Neural cell (in vitro differentiated cells): ENCODE results near the gene SEPTIN6. TPM values are rescaled to one million over a fixed set of nuclear protein-coding genes. Genes with fewer than 3 reads are reported as not detected.

Experiments used
- H2AFZ ChIP-seq: fragments of 200-600, 300-800 bp; sonication (generic), shearing (Covaris generic); 2 replicates; pipeline ENCODE4 v1.6.0; 2014; ENCODE audit warnings: low read depth, mild to moderate bottlenecking, antibody characterized with exemption, low read length, moderate library complexity
- H3F3A ChIP-seq: fragments of 200-600 bp; shearing (Covaris generic); 2 replicates; pipeline ENCODE4 v1.6.1; 2016; ENCODE audit warnings: mild to moderate bottlenecking, moderate library complexity, mixed read lengths, antibody characterized with exemption, low read length; ENCODE audit not compliant: insufficient read depth, poor library complexity, severe bottlenecking
- H3K27ac ChIP-seq: fragments of 200-600, 300-800 bp; sonication (generic), shearing (Covaris generic); 2 replicates; pipeline ENCODE4 v1.5.1; 2014; ENCODE audit warnings: mild to moderate bottlenecking, low read length, moderate library complexity
- H3K27me3 ChIP-seq: fragments of 300-800, 200-600 bp; sonication (generic), shearing (Covaris generic); 2 replicates; pipeline ENCODE4 v1.6.0; 2014; ENCODE audit warnings: mild to moderate bottlenecking, low read depth, low read length, moderate library complexity; ENCODE audit not compliant: insufficient read depth
- H3K36me3 ChIP-seq: fragments of 300-800, 200-600 bp; sonication (generic), shearing (Covaris generic); 2 replicates; pipeline ENCODE4 v1.5.1; 2014; ENCODE audit warnings: mild to moderate bottlenecking, antibody characterized with exemption, low read length, moderate library complexity; ENCODE audit not compliant: insufficient read depth
- H3K4me2 ChIP-seq: fragments of 300-800, 200-600 bp; sonication (generic), shearing (Covaris generic); 2 replicates; pipeline ENCODE4 v1.6.0; 2014; ENCODE audit warnings: mild to moderate bottlenecking, low read length
- H3K4me3 ChIP-seq: fragments of 300-800, 200-600 bp; sonication (generic), shearing (Covaris generic); 2 replicates; pipeline ENCODE4 v1.5.1; 2014; ENCODE audit warnings: mild to moderate bottlenecking, low read length, moderate library complexity
- H3K79me2 ChIP-seq: fragments of 200-600 bp; shearing (Covaris generic); replicated peaks from 2 replicates; pipeline ENCODE4 v1.6.0; 2014; ENCODE audit warnings: mild to moderate bottlenecking, low read length, moderate library complexity; ENCODE audit not compliant: insufficient read depth
- H3K9ac ChIP-seq: fragments of 300-800, 200-600 bp; sonication (generic), shearing (Covaris generic); 2 replicates; pipeline ENCODE4 v1.6.1; 2016; ENCODE audit warnings: mild to moderate bottlenecking, low read length, mixed read lengths
- H3K9me2 ChIP-seq: fragments of 200-600 bp; shearing (Covaris generic); 2 replicates; pipeline ENCODE4 v1.6.1; 2016; ENCODE audit warnings: mild to moderate bottlenecking, low read length, mixed read lengths; ENCODE audit not compliant: insufficient read depth
- H3K9me3 ChIP-seq: fragments of 200-600, 300-800 bp; sonication (generic), shearing (Covaris generic); 2 replicates; pipeline ENCODE4 v1.6.1; 2016; ENCODE audit warnings: mild to moderate bottlenecking, mixed run types, low read length, moderate library complexity, mixed read lengths
- H4K20me1 ChIP-seq: fragments of 200-600 bp; shearing (Covaris generic); 2 replicates; pipeline ENCODE4 v1.6.1; 2016; ENCODE audit warnings: mild to moderate bottlenecking, mixed run types; ENCODE audit not compliant: insufficient read depth
- CTCF ChIP-seq: fragments of 450-650 bp; IDR thresholded peaks from 2 replicates; pipeline ENCODE4 v1.5.1; 2014; ENCODE audit warnings: antibody characterized with exemption, mild to moderate bottlenecking, moderate library complexity; ENCODE audit not compliant: poor library complexity, severe bottlenecking
- EP300 ChIP-seq: fragments of 450-650 bp; conservative IDR thresholded peaks from 2 replicates; pipeline ENCODE4 v1.6.1; 2014; ENCODE audit warnings: antibody characterized with exemption, mild to moderate bottlenecking, moderate library complexity; ENCODE audit not compliant: poor library complexity, severe bottlenecking
- EZH2 ChIP-seq: fragments of 200-600, 300-800 bp; shearing (Covaris generic), sonication (generic); IDR thresholded peaks from 2 replicates; pipeline ENCODE4 v1.6.1; 2014; ENCODE audit warnings: antibody characterized with exemption, low read length, borderline replicate concordance, mild to moderate bottlenecking; ENCODE audit not compliant: insufficient read depth, poor library complexity, severe bottlenecking
- MXI1 ChIP-seq: fragments of 450-650 bp; conservative IDR thresholded peaks from 2 replicates; pipeline ENCODE4 v1.6.1; 2014; ENCODE audit warnings: antibody characterized with exemption, mild to moderate bottlenecking; ENCODE audit not compliant: poor library complexity, severe bottlenecking
- POLR2AphosphoS5 ChIP-seq: IDR thresholded peaks from 2 replicates; pipeline ENCODE4 v1.6.1; 2012
- RAD21 ChIP-seq: fragments of 450-650 bp; conservative IDR thresholded peaks from 2 replicates; pipeline ENCODE4 v1.6.1; 2014; ENCODE audit warnings: antibody characterized with exemption, mild to moderate bottlenecking, moderate library complexity
- REST ChIP-seq: IDR thresholded peaks from 2 replicates; pipeline ENCODE4 v1.6.1; 2012; ENCODE audit warnings: borderline replicate concordance
- SMC3 ChIP-seq: fragments of 450-650 bp; conservative IDR thresholded peaks from 2 replicates; pipeline ENCODE4 v1.6.1; 2014; ENCODE audit warnings: antibody characterized with exemption, mild to moderate bottlenecking, moderate library complexity; ENCODE audit not compliant: poor library complexity
- TAF1 ChIP-seq: IDR thresholded peaks from 2 replicates; pipeline ENCODE4 v1.6.1; 2012; ENCODE audit warnings: low read depth
- polyA minus RNA-seq: library from RNA; depleted of rRNA, polyadenylated mRNA; stranded (reverse); fragments of >200 nt; gene quantifications from 2 replicates; pipeline ENCODE4 v1.2.3, GENCODE V29; 2014
- polyA plus RNA-seq: library from polyadenylated mRNA; depleted of rRNA; stranded (reverse); fragments of >200 nt; gene quantifications from 2 replicates; pipeline ENCODE4 v1.2.3, GENCODE V29; 2014

SEPTIN6 gene
- polyA plus RNA-seq (153 and 155 TPM in 2 replicates), polyA minus RNA-seq (141 and 156 TPM in 2 replicates)

GRCh38 chrX:119693040-119693995 is at the start of gene SEPTIN6:
TSS of gene SEPTIN6 (minus strand) at chrX:119693168. CDS start at chrX:119693105, 63 bp downstream.
- peak within 1 kb of the TSS; percentile 45 for H2AFZ ChIP-seq
- no peak for TF ChIP-seq SMC3
- TF ChIP-seq EP300 = no peak
- peak; percentile 68 for TF ChIP-seq REST
- TF ChIP-seq CTCF = peak; percentile 23
- peak; percentile 88 for TF ChIP-seq POLR2AphosphoS5
- TF ChIP-seq TAF1 = peak; percentile 86
- H3K27me3 ChIP-seq = no peaks in the 10 kb centered on the region
- H3K9me3 ChIP-seq = no peaks in the 10 kb centered on the region
- no peaks in the 10 kb centered on the region for H3K9me2 ChIP-seq
- H3K4me2 ChIP-seq = peak within 1 kb of the TSS; percentile 19
- H3K79me2 ChIP-seq = peaks cover 33% of the 10 kb centered on the region
- H3K36me3 ChIP-seq = no peaks in the 10 kb centered on the region
- H4K20me1 ChIP-seq = no peaks in the 10 kb centered on the region
- H3F3A ChIP-seq = no peaks in the 10 kb centered on the region
- peak within 1 kb of the TSS; percentile 82 for H3K9ac ChIP-seq
- H3K27ac ChIP-seq = peak within 1 kb of the TSS; percentile 70
- peak within 1 kb of the TSS; percentile 82 for H3K4me3 ChIP-seq

- no peaks in the 10 kb centered on the region for H3K36me3 ChIP-seq
- TF ChIP-seq POLR2AphosphoS5 = no peak
- no peak for TF ChIP-seq EZH2
- TF ChIP-seq CTCF = no peak
- no peak for TF ChIP-seq EP300
- no peak for TF ChIP-seq REST
- no peak for TF ChIP-seq TAF1
- TF ChIP-seq MXI1 = no peak
- TF ChIP-seq SMC3 = no peak
- no peak for TF ChIP-seq RAD21
- H2AFZ ChIP-seq = no peak overlapping the region
These were observed 45.8 kb upstream of the SEPTIN6 start for GRCh38 chrX:119738742-119739141.

More at GRCh38 chrX:119738742-119739141, 45.8 kb upstream of the SEPTIN6 start:
- Histone ChIP-seq H3K79me2 (no peaks in the 10 kb centered on the region), H3F3A (no peaks in the 10 kb centered on the region), H3K9me3 (no peaks in the 10 kb centered on the region), H3K4me2 (no peak overlapping the region), H3K27me3 (no peaks in the 10 kb centered on the region), H4K20me1 (no peaks in the 10 kb centered on the region), H3K9me2 (no peaks in the 10 kb centered on the region), H3K4me3 (no peak overlapping the region), H3K27ac (no peak overlapping the region), H3K9ac (no peak overlapping the region)
